Vagina (tissue), 2 donors: ENCODE measurements around the gene SENP6.

Source experiments
- CTCF ChIP-seq, 3 experiments: fragments of 450-650 bp in 2 of 3; fragments of 200-600 bp in 1 of 3; sonication (generic) in 1 of 3; IDR thresholded peaks; one replicate each; pipeline ENCODE4 v1.5.1; 2017 to 2019; ENCODE audit warnings: antibody characterized with exemption in 3 of 3, mild to moderate bottlenecking in 2 of 3, moderate library complexity in 2 of 3
- POLR2A ChIP-seq, 2 donors: fragments of 450-650 bp; IDR thresholded peaks; one replicate each; pipeline ENCODE4 v1.6.1; 2017; ENCODE audit warnings: antibody characterized with exemption in 2 of 2, mild to moderate bottlenecking in 2 of 2, moderate library complexity in 2 of 2
- POLR2AphosphoS5 ChIP-seq, 2 donors: sonication (generic); formaldehyde crosslinking; IDR thresholded peaks; one replicate each; pipeline ENCODE4 v1.9.0; 2017; ENCODE audit warnings: antibody characterized with exemption in 2 of 2, mild to moderate bottlenecking in 2 of 2, low read depth in 1 of 2; ENCODE audit not compliant: insufficient read depth in 1 of 2

GRCh38 chr6:75757295-75757694 lies 155.6 kb downstream of the SENP6 start:
- TF ChIP-seq CTCF (IDR thresholded peaks at IDR 0.05): no peak
- TF ChIP-seq POLR2AphosphoS5 (IDR thresholded peaks at IDR 0.05; ENCODE audit: insufficient read depth in 1 of 2, low read depth in 1 of 2): no peak
- TF ChIP-seq POLR2A (IDR thresholded peaks at IDR 0.05): no peak
